ENCODE data around the gene KRT15. TPM values are rescaled to one million over a fixed set of nuclear protein-coding genes. Genes with fewer than 3 reads are reported as not detected.

Gene KRT15
- total RNA-seq, 1 donor: 0.63 TPM

GRCh38 chr17:41499714-41500113, 19.0 kb downstream of the KRT15 start:
- H3K4me3 ChIP-seq (ENCODE audit: low read depth, low read length): no peak overlapping the region
- TF ChIP-seq, protein P1, sequence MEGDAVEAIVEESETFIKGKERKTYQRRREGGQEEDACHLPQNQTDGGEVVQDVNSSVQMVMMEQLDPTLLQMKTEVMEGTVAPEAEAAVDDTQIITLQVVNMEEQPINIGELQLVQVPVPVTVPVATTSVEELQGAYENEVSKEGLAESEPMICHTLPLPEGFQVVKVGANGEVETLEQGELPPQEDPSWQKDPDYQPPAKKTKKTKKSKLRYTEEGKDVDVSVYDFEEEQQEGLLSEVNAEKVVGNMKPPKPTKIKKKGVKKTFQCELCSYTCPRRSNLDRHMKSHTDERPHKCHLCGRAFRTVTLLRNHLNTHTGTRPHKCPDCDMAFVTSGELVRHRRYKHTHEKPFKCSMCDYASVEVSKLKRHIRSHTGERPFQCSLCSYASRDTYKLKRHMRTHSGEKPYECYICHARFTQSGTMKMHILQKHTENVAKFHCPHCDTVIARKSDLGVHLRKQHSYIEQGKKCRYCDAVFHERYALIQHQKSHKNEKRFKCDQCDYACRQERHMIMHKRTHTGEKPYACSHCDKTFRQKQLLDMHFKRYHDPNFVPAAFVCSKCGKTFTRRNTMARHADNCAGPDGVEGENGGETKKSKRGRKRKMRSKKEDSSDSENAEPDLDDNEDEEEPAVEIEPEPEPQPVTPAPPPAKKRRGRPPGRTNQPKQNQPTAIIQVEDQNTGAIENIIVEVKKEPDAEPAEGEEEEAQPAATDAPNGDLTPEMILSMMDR (IDR thresholded peaks at IDR 0.05; ENCODE audit: insufficient read depth, low read length): no peak
- DNase-seq (ENCODE audit: low read depth): no peak

- TF ChIP-seq, protein P1 (IDR thresholded peaks at IDR 0.05; ENCODE audit: insufficient read depth, low read length): no peak
- DNase-seq (ENCODE audit: low read depth): no peak
- no peak overlapping the region for H3K4me3 ChIP-seq (ENCODE audit: low read depth, low read length)
Observed at GRCh38 chr17:41498276-41498675, 20.4 kb downstream of the KRT15 start.

DNA sequence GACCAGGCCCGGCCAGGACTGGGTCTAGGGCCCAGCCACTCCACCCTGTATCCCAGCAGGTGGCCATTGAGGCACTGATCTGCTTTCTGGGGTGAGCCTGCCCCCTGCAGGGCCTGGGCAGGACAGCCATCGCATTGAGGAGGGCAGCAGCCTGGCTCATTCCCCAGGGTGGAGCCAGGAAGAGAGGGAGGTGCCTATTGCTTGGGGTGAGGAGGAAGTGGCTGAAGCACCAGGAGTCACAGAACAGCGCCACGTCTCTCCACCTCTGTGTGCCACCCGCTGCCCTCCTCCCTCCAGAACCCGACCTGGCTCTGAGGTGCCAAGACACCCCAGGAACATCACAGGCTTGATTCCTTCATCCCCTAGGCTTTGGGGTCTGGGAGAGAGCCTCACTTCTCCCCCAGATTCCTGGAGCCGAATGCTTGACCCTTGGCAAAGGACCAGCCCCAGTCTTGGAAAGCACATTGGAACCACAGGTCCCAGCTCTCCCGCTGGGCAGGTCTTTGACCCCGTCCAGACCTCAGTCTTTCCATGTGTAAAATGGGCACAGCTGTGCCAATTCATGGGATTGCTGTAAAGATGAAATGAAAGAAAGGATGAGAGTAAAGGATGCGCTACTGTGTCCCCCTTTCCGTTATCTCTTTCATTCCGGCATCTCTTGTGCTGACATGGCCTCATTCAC, 21.7 kb downstream of the KRT15 start:
- TF ChIP-seq, protein P1 (IDR thresholded peaks at IDR 0.05; ENCODE audit: insufficient read depth, low read length): peak; percentile 82
- peak; percentile 74 for DNase-seq (ENCODE audit: low read depth)
- H3K4me3 ChIP-seq (ENCODE audit: low read depth, low read length): no peak overlapping the region

DNA sequence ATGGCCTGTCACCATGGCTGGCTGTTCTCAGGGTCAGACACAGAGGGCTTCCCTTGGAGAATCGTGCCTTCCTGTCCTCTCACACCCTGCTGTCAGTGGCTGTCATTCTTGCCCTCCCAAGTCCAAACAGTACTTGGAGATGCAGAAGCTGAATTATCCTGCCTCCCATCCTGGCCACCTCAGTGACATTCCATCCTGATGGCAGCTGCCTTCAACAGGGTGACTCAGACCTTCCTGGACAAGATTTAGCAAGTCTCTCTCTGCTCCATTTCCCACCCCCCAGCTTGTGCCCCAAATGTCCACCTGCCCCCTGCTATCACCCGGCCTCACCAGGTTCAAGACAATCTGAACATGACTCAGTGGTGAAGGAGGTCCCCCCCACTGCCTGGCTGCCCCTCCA, 24.2 kb downstream of the KRT15 start:
- peak; percentile 22 for DNase-seq (ENCODE audit: low read depth)
- H3K4me3 ChIP-seq (ENCODE audit: low read depth, low read length): no peak overlapping the region
- TF ChIP-seq, protein P1 (IDR thresholded peaks at IDR 0.05; ENCODE audit: insufficient read depth, low read length): no peak

- TF ChIP-seq, protein P1 (IDR thresholded peaks at IDR 0.05; ENCODE audit: insufficient read depth, low read length): no peak
- no peak overlapping the region for H3K4me3 ChIP-seq (ENCODE audit: low read depth, low read length)
- DNase-seq (ENCODE audit: low read depth): peak; percentile 59
Observed at GRCh38 chr17:41492771-41493170, 25.9 kb downstream of the KRT15 start.

DNA sequence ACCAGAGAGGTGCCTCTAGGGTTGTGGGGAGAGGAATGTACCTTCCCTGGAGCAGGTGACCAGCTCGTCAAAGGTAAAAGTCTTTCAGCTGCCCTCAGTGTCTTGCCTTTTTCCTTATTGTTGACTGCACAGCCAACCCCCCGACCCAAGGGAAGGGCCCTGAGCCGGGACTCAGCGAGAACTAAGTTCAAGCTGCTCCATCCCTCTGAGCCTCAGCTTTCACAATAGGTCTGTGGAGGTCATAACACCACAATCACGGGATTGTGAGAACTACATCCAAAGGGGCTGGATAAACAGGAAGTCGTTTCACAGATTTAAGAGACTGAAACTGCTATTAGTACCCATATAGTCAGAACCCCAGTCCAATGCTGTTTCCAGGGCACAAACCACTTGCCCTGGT, 26.3 kb downstream of the KRT15 start:
- peak; percentile 17 for DNase-seq (ENCODE audit: low read depth)
- TF ChIP-seq, protein P1 (IDR thresholded peaks at IDR 0.05; ENCODE audit: insufficient read depth, low read length): no peak
- H3K4me3 ChIP-seq (ENCODE audit: low read depth, low read length): no peak overlapping the region

DNA sequence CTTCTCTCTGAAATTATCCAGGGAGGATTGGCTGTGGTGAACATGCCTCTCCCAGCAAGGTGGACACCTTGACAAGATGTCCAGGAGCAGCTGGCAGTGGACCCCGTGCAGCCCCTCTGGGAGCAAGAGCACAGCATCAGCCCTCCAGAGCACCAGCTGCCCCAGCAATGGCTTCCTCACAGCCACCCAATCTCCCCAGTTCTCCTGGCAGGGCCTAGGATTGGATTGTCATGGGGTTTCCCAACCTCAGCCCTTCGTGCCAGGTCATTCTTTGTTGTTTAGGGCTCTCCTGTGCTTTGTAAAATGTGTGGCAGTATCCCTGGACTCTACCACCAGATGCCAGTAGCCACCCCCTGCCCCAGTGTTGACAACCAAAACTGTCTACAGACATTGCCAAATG, 27.2 kb downstream of the KRT15 start:
- no peak for DNase-seq (ENCODE audit: low read depth)
- no peak overlapping the region for H3K4me3 ChIP-seq (ENCODE audit: low read depth, low read length)
- TF ChIP-seq, protein P1 (IDR thresholded peaks at IDR 0.05; ENCODE audit: insufficient read depth, low read length): no peak
